CD4-positive, alpha-beta T cell treated with Interleukin-4 for 4 hours (primary cell): Measurements from ENCODE around the gene BEX1.
"Not testable (repeated sequence)": the region's sequence is repeated elsewhere in the genome, so short reads cannot be mapped to it uniquely, and the experiment has no call there.

Source experiments
- DNase-seq: peaks from one replicate; pipeline ENCODE4 v3.0.0-alpha.2; 2020

The BEX1 gene

DNA sequence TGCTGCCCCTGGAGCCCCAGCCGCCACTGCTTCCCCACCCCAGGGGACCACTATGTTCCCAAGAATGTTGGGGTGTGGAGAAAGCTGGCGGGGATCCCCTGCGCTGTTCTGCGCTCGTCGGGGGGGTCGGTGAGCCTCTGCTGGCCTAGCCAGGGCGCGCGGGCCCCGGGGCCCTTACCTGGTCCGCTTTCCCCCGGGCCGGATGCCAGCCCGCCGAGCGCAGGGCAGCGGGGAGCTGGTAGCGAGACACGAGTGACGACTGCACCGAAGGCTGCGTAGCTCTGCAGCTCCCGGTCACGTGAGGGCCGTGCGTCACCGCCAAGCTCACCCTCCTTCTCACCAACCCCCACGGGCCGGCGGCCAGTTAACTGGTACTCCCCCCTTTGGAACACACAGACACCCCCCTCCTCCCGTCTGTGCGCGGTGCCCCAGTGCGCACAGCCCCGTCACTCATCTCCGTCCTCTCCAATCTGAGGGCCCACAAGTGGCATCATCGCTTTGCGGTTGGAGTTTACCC, at the start of gene BEX1:
Gene BEX1 (minus strand): TSS at position 254 of the 517 bp plus-strand sequence. CDS start 897 bp downstream, outside the sequence.
- no peak for DNase-seq

DNA sequence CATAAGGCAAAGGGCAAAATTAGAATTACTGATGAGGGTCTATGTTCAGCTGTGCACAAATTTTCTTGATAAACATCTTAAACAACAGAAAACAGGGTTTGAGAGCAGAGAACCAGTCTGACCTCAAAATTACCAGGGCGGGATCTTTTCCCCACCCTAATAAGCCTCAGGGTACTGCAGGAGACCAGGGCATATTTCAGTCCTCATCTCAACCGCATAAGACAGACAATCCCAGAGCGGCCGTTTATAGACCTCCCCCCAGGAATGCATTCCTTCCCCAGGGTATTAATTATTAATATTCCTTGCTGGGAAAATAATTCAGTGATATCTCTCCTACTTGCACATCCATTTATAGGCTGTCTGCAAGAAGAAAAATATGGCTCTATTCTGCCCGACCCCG, 45.5 kb upstream of the BEX1 start:
- DNase-seq, result not testable (repeated sequence)

- DNase-seq, result no peak
Measured at GRCh38 chrX:103107836-103108235, 43.9 kb upstream of the BEX1 start.

- not testable (repeated sequence) for DNase-seq
Measured at GRCh38 chrX:103107227-103107737, 43.3 kb upstream of the BEX1 start.

DNA sequence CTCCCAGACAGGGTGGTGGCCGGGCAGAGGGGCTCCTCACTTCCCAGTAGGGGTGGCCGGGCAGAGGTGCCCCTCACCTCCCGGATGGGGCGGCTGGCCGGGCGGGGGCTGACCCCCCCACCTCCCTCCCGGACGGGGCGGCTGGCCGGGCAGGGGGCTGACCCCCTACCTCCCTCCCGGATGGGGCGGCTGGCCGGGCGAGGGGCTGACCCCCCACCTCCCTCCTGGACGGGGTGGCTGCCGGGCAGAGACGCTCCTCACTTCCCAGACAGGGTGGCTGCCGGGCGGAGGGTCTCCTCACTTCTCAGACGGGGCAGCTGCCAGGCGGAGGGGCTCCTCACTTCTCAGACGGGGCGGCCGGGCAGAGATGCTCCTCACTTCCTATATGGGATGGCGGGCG, 40.4 kb upstream of the BEX1 start:
- DNase-seq, result not testable (repeated sequence)

DNA sequence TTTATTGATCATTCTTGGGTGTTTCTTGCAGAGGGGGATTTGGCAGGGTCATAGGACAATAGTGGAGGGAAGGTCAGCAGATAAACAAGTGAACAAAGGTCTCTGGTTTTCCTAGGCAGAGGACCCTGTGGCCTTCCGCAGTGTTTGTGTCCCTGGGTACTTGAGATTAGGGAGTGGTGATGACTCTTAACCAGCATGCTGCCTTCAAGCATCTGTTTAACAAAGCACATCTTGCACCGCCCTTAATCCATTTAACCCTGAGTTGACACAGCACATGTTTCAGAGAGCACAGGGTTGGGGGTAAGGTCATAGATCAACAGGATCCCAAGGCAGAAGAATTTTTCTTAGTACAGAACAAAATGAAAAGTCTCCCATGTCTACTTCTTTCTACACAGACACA, 39.9 kb upstream of the BEX1 start:
- not testable (repeated sequence) for DNase-seq

- DNase-seq, result no peak
Measured at GRCh38 chrX:103101299-103102042, 37.5 kb upstream of the BEX1 start.

GRCh38 chrX:103100484-103100883, 36.5 kb upstream of the BEX1 start:
- DNase-seq, result no peak

DNA sequence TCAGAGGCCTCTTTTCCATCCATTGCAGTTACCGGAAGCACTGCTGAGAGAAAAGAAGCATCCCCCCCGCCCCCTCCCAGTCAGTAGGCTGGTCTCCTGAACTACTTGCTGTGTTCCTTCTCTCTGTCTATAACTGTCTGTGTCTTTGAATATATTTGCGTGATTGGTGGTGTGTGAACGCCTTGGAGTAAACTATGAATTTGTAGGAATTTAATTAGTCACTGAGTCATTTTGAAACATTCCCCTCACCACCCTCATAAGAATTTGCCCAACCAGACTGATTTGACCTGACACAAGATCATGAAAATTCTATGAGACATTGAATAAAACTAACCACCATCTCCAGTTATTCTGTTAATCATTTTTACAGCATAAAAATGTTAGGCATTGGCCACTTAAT, 35.7 kb upstream of the BEX1 start:
- no peak for DNase-seq

- no peak for DNase-seq
Measured at GRCh38 chrX:103098488-103098887, 34.5 kb upstream of the BEX1 start.

DNA sequence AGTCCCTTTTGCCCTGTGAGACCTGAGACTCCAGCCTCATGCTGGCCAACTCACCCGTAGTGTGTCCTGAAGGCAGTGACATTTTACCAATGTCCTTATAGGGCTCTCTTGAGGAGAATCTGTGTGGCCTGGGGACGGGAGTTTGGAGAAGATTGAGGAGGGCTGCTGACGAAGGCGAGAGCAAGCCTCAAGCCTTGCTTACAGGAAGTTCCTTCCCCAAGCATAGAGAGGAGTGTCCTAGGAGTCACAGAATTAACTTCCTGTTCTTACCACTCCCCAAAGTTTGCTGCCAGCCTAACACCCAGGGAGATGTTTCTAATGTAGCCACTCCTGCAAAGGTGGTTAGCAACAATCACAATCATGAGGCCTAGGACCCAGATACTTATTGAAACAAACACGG, 29.0 kb upstream of the BEX1 start, which contains the start of gene NXF3:
Gene NXF3 (minus strand): TSS at position 202 of the 400 bp plus-strand sequence. CDS start 120 bp downstream, at position 82.
- no peak for DNase-seq

GRCh38 chrX:103081051-103081450, 17.1 kb upstream of the BEX1 start:
- DNase-seq, result no peak

- DNase-seq, result no peak
Measured at GRCh38 chrX:103073467-103073866, 9.5 kb upstream of the BEX1 start.

DNA sequence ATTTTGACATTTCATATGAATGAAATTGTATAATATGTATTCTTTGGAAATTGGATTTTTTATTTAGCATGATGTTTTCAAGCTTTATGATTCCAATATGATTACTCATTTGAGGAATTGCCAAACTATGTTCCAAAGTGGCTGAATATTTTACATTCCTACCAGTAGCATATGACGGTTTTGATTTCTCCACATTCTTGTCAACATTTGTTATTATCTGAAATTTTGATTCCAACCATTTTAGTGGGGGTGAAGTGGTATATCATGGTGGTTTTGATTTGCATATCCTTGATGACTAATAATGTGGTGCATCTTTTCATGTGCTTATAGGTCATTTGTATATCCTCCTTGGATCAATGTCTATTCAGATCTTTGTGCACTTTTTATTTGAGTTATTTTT, 2.6 kb upstream of the BEX1 start:
- DNase-seq, result no peak

- no peak for DNase-seq
Measured at GRCh38 chrX:103063191-103063845, 653 bp downstream of the BEX1 start.

GRCh38 chrX:103061486-103061885, 2.5 kb downstream of the BEX1 start:
- no peak for DNase-seq

DNA sequence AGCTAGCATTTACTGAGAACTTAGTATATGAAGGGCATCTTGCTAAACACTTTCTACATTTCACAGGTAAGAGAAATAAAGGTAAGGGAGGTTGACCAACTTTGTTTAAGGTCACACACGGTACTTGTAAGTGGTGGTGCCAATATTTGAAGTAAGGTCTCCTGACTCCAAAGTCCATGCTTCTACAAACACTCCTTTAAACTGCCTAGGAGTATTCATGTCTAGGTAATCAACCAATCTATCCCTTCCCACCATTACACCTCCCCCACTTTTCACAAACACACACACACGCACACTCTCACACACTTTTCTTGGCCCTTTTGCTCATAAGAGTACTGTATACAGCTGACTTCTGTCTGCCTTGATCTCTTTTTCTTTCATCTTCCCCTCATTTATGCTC, 7.1 kb downstream of the BEX1 start:
- no peak for DNase-seq

DNA sequence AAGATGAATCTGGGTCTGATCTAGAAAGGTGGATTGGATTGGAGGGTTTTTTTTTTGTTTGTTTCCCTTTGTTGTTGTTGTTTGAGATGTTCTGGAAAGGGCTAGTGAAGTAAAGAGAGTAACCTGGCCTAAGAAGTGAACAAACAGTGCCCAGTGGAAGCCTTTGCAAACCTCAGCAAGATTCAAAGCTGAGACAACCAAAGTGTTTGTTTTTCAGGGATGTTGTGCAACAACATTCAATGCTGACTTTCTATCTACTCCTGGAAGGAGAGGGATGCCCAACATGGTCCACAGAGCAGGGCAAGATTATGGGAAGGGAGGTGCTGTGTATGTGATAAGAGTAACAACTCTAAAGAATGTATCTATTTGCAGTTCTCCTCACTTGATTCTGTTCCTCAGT, 11.3 kb downstream of the BEX1 start:
- DNase-seq, result no peak

- no peak for DNase-seq
Measured at GRCh38 chrX:103051260-103051789, 12.6 kb downstream of the BEX1 start.

- DNase-seq, result not testable (repeated sequence)
Measured at GRCh38 chrX:103033371-103033770, 30.6 kb downstream of the BEX1 start.

- no peak for DNase-seq
Measured at GRCh38 chrX:103017542-103017941, 46.4 kb downstream of the BEX1 start.

DNA sequence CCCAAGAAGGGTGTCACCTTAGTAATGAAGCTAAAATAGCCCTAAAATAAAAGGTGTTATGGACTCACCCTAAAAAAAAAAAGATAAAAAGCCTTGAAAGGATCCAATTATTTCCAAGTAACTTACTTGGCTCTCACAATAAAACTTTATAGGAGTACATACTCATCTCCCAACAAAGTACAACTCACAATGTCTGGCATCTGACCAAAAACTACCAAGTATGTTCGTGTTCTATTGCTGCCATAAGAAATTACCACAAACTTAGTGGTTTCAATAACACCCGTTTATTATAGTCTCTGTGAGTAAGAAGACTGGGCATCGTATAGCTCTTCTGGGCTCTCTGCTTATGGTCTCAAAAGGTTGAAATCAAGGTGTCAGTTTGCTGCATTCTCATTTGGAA, 51.0 kb downstream of the BEX1 start:
- no peak for DNase-seq
